Sigmoid colon (tissue), 4 donors: Measurements from ENCODE around the gene AKAP12.

ENCODE experiments used
- CTCF ChIP-seq, 4 experiments: fragments of 450-650 bp in 3 of 4; fragments of 200-600 bp in 1 of 4; IDR thresholded peaks; one replicate each; pipeline ENCODE4 v1.5.1; 2016 to 2019; ENCODE audit warnings: antibody characterized with exemption in 4 of 4, mild to moderate bottlenecking in 3 of 4, moderate library complexity in 2 of 4
- EP300 ChIP-seq, 4 donors: sonication (generic); formaldehyde crosslinking; IDR thresholded peaks; one replicate each; pipeline ENCODE4 v1.6.1; 2017; ENCODE audit warnings: antibody characterized with exemption in 4 of 4
- POLR2A ChIP-seq, 2 donors: fragments of 450-650 bp; IDR thresholded peaks; one replicate each; pipeline ENCODE4 v1.6.1; 2016; ENCODE audit warnings: antibody characterized with exemption in 2 of 2, mild to moderate bottlenecking in 2 of 2, moderate library complexity in 2 of 2
- POLR2AphosphoS5 ChIP-seq, 4 donors: sonication (generic); formaldehyde crosslinking; IDR thresholded peaks; one replicate each; pipeline ENCODE4 v1.6.1; 2017; ENCODE audit warnings: antibody characterized with exemption in 4 of 4

GRCh38 chr6:151341476-151342195 lies 101.9 kb downstream of the AKAP12 start:
- TF ChIP-seq CTCF (IDR thresholded peaks at IDR 0.05) (no peak), POLR2AphosphoS5 (IDR thresholded peaks at IDR 0.05) (no peak), POLR2A (IDR thresholded peaks at IDR 0.05) (no peak), EP300 (IDR thresholded peaks at IDR 0.05) (no peak)
